ENCODE data around the gene CKMT1A.
"Not testable (repeated sequence)": the region's sequence is repeated elsewhere in the genome, so short reads cannot be mapped to it uniquely, and the experiment has no call there.

CKMT1A gene

DNA sequence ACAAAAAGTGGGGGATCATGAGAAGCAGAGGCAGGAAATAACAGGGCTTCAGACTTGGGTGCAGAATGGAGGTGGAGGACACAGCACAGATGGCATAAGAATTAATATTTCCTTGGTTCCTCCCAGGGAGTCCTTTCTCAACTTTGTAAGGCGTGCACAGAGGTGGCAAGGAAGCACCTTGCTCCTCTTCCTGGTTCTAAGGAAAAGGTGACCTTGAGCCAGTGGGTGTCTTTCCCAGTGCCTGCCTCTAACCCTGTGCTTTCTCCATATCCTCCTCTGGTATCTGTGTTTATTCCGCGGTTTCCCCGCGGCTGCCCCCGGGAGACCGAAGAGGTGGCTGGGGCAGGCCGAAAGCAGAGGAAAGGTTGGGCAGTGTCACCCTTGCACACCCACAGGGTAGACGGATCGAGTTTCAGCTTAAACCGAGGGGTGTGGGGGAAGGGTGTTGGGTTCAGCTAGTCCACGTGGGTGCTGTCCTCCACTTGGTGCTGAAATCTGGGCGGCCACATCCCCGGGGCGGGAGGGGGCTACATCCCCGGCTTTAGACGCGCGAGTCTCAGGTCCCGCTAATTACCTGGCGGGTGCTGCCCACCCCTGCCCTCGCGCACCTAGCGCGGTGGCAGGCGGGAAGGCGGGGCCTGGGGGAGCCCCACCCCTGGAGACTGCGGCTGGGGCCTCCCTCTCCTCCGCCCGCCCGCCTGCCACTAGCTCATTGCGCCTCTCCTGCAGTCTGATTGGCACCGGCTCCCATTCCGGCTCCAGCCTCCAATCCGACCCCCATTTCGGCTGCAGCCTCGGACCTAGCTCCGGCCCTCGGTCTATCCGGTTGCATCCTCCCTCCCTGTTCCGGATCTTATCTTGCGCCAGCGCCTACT lies at the start of gene CKMT1A:
CKMT1A (plus strand) TSS at position 712 of the 875 bp plus-strand sequence. CDS start 192 bp downstream, outside the sequence.
- not testable (repeated sequence) for DNase-seq (ENCODE audit: low spot score)

DNA sequence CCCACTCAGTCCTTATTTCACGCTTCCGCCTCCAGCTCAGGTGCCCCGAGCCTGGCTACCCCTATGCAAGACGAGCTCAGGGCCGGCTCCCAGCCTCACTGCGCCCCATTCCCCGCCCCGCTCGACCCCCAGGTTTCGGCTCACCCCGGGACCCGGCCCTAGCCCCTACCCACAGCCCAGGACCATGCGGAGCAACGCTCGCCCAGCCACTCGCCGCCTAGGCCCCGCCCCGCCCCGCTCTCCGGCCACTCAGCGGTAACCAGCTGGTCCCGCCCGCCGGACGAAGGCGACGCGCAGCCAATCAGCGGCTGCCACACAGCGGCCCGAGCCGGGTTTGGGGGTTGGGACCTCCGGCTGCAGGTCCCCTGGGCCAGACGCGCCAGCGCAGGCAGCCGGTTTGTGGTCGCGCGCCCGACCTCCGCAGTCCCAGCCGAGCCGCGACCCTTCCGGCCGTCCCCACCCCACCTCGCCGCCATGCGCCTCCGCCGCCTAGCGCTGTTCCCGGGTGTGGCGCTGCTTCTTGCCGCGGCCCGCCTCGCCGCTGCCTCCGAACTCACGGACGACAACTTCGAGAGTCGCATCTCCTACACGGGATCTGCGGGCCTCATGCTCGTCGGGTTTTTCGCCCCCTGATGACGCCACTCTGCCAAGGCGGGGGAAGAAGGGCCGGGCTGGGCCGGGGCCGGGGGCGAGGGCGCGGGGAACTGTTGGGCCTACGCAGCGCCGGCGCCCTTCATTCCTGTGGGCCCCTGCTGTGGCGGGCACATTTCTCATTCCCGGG lies 44.8 kb upstream of the CKMT1A start, which contains the start of gene CATSPER2:
CATSPER2 (minus strand) TSS at position 196 of the 781 bp plus-strand sequence. CDS start 783 bp downstream, outside the sequence.
- no peak for DNase-seq (ENCODE audit: low spot score)

DNA sequence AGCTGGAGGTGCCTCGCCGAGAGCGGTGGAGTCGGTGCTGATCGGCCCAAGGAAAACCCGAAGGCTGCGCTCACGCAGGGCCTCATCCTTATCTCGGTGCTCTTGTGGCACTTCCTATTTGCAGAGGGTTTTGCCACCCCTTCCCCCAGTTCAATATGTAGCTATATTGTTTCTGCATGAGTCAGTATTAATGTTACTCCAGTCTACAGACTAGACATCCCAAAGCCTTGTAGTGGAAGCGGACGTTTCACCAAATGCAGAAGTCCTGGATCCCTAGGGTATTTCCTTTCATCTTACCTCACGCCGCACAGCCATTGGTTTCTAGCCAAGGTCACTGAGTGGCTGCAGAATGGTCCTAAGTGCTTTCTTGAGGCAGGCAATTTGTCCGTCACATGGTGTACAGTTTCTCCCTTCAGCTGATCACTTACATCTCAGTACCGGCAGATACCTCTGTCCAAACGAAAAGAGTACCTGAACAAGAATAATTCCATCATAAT lies 44.2 kb upstream of the CKMT1A start:
- not testable (repeated sequence) for DNase-seq (ENCODE audit: low spot score)

DNA sequence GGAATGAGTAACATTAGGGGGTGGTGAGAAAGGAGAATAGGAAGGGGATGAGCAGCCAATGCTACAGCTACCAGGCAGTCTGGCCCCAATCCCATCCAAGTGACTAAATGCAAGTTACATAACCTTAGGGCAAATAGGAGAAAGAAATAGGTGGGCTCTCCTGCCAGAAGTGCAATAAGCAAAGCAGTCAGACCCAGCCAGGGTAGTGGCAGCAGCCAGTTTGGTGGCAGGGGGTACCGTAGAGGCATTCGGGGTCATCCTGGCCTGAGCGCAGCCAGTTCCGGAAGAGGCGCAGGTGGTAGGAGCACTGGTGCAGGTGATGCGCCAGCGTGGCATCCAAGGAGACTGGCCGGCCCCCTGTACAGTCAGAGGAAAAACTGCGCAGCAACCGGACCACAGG lies 33.9 kb upstream of the CKMT1A start:
- not testable (repeated sequence) for DNase-seq (ENCODE audit: low spot score)

DNA sequence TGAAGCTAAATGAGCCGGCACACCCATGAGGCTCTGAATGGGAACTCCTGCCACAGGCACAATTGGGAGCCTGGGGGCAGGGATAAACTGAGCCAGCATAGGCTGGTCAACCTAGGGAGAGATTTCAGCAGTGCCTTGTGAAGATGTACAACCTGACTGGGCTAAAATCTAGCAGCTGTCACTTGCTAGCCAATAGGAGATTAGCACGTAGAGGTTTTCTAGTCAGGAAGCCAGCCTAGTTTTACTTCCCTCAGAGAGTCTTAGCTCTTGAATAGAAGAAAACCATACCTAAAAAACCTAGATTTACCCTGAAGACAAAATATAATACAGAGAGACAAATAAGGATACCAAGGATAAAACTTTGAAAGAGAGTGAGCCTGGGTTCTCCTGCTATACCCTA lies 31.4 kb upstream of the CKMT1A start:
- not testable (repeated sequence) for DNase-seq (ENCODE audit: low spot score)

DNA sequence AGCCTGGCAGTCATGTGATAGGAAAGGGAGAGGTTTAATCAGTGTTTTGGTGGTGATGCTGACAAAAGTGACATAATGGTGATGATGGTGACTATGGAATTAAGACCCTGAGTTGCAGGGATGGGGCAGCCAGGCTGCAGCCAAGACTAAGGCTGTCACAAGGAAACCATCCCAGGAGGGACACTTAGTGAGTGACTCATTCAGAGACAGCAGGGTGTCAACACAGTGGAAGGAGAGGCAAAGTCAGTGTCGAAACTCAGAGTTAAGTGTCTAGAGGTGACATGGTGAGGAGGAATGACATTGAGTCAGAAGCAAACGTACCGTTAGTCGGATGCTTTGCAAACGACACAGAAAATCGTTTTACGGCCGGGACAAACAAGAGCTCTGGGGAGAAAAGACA lies 30.3 kb upstream of the CKMT1A start:
- DNase-seq (ENCODE audit: low spot score): not testable (repeated sequence)

DNA sequence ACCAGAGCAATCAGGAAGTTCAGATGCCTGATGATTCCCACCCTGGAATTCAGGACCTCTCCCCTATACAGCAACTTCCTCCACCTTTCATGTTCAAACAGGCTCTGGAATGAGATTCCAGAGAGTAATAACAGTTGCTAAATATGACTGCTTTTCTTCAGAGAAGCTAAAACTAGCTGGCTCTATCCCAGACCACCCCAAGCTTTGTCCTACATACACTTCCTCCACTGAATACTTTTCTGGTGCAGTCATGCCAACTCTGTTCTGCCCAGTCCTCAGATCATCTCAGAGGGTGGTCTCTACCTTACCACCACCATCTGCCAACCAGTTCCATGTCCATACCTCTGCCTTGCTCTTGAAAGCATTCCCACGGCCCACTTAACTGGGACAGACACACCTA lies 27.5 kb upstream of the CKMT1A start:
- DNase-seq (ENCODE audit: low spot score): not testable (repeated sequence)

DNA sequence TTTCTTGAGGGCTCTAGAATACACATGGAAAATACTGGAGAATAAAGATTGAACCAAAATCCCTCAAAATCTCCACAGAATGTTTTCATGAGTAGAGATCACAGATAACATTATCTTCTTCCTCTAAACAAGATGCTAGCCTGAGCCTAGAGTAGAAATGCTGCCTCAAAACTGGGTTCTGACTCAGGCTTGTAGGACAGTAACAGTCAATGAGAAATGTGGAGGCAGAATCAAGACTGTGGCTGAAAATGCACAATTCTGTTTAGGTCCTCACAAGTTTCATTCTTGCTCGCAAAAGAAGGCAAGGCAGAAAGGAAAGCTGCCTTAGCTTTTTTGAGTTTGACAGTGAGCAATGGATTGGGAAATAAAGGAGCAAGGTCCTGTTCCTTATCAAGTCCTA lies 19.5 kb upstream of the CKMT1A start:
- not testable (repeated sequence) for DNase-seq (ENCODE audit: low spot score)

DNA sequence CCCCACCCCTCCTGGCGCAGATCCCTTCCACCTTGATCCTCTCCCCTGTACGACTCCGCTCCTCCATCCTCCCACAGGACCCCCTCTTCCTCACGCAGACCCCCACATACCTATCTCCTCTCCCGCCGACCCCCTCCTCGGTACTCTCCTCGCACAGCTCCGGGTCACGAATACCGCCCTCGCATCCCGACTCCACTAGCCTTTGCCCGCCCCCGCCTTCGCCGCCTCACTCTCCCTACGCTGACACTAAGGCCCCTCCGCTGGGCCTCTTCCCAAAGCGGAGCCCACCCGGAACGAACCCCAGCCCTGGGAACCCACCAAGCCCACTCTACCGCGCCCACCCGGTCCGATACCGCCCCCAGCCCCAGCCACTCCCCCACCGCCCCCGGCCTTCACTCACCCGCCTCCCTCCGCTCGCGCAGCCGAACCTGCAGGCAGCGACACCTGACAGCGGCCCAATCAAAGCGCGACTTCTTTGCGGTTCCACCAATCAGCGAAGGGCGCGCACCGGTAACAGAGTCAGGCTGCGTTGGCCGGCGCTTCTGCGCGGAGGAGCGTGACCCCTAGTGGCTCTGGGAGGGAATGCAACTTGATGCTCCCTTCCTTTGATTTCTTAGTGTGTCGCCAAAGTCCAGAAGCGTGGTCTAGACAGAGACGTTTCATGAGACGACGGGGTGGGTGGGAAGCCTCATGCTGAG lies 3.9 kb upstream of the CKMT1A start:
- DNase-seq (ENCODE audit: low spot score): not testable (repeated sequence)

DNA sequence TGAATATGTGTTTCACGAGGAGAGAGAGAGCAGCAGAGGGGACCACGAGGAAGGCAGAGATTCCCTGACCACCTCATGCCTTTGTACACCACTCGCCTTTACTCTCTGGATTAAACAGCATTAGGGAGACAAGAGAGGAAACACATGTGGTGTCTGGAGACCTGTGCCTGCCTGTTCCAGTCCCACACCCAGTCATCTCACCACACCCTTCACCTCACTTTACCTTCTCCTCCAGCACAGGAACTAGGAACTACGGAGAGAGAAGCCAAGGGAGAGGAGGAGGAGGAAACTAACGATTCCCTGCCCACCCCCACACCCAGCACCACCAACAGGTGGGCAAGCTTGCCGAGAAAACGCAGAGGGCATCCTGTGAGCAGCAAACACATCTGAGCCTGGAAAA lies 980 bp upstream of the CKMT1A start:
- DNase-seq (ENCODE audit: low spot score): not testable (repeated sequence)

DNA sequence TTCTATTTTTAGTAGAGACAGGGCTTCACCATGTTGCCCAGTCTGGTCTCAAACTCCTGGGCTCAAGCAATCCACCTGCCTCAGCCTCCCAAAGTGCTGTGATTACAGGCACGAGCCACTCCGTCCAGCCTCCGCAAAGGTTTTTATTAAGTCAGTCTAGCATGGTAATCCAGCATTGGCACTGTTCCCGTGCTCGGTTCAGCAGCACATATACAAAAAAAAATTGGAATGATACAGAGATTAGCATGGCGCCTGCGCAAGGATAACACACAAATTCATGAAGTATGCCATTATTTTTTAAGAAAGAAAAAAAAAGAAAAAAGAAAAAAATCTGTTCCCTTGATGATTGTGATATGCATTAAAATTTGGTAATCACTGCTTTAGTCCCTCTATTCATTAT lies 8.5 kb downstream of the CKMT1A start:
- DNase-seq (ENCODE audit: low spot score): no peak

DNA sequence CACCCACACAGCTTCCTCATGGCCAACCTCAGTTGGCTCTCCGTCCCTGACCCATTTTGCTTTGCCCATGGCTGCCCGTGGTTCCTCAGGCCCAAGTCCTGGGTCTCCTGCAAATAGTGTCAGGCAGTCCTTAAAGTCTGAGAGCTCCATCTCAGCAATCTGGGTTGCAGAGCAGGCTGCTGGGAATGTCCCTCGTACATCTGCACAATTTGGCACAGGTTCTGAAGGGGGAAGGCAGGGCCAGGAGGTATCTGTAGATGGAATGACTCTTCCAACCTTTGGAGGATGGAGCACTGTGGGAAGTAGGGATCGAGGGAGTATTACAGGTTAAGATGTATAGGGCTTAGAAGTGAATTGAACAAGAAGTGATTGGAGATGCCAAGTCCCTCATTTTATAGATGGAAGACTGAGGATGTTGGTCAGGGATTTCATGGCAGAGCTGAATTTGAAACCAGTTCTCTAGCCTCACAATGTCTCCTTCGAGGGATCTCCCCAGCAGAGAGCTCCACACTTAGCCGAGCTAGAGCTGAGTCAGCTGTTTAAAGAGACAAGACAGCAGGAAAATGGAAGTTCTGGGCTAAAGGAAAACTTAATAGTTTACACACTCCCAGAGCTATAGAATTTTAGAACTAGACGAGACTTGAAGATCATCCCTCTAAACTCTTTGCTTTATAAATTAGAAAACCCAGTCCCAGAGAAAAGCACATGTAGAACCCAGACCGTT lies 9.2 kb downstream of the CKMT1A start:
- no peak for DNase-seq (ENCODE audit: low spot score)

DNA sequence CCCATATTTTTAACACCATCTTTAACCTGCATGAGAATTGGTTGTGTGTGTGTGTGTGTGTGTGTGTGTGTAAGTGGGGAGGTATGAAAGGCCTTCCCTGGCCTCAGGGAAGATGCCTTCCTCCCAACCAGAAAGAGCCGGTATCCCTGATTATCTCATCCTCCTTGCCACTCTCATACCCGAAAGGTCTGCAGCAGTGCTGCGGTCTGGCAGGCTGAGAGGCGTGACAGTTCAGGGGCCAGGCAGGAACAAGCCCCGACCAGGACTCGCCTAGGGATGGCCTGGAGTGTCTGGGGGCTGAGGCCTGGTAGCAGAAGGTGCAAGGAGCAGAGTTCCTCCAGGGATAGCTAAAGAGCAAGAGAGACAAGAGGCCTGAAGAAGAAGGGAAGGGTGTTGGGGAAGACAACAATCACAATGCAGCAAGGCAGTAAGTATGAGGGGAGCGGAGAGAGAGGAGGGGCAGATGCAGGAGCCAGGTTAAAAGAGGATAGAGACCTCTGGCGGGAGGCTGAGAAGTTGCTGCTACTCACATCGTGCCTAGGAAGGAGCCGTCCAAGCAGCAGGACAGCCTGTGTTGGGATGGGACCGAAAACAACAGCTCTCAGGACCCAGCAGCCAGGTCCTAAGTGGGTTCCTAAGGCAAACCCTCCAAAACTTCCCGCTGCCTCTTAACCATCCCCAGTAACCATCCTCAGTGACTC lies 16.9 kb downstream of the CKMT1A start:
- DNase-seq (ENCODE audit: low spot score): not testable (repeated sequence)

DNA sequence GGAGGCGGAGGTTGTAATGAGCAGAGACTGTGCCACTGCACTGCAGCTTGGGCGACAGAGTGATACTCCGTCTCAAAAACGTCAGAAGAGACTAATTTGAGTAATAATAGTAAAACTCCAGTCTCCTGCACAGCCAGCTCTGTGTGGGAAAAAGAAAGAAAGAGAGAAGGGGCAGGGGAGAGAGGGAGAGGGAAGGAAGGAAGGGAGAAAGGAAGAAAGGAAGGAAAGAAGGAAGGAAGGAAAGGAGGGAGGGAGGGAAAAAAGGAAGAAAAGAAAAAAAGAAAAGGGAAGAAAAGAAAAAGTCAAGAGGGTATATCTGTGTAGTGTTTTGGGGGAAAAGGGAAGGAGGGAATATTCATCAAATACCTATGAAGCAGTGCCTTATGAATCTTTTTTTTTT lies 29.5 kb downstream of the CKMT1A start:
- DNase-seq (ENCODE audit: low spot score): no peak

DNA sequence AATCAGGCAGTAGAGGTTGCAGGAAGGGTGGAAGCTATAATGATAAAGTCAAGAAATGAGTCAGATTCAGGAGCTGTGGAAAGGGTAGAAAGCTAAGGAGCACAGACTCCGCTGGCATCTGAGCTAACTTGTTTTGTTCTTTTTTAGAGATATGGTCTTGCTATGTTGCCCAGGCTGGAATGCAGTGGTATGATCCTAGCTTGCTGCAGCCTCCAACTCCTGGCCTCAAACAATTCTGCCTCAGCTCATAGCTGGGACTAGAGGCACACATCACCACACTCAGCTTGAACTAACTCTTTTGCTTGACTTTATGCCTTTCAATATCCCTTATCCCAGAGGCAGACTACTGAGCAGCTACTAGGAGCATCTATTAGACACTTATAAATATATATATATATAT lies 32.6 kb downstream of the CKMT1A start:
- not testable (repeated sequence) for DNase-seq (ENCODE audit: low spot score)

DNA sequence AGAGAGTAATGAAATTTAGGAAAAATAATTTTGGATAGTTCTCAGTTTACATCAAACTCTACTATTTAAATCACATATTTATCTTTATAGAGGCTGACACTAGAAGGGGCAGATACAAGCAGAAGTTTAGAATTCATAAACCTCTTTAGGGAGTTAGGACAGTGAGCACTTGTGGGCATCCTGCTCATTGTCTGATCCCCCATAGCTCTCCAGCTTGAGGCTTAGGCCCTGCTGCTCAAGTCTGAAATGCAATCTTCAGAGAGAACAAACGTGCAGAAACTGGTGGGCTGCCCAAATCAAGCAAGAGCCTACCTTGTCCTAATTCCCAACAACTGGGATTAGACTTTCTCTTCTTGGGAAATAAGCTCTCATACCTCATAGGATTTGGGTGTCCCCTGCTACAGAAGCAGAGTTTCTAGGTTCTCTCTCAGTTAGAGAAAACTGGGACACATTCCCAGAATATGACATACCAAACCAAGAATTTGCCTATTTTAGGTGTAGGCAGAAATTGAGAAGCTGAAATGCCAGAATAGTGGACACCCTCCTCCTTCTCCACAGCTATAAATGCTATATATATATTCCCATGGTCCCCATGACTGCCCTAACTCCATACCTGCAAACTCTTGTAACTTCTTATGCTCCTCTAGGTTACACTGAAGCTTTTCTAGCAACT lies 34.5 kb downstream of the CKMT1A start:
- not testable (repeated sequence) for DNase-seq (ENCODE audit: low spot score)

DNA sequence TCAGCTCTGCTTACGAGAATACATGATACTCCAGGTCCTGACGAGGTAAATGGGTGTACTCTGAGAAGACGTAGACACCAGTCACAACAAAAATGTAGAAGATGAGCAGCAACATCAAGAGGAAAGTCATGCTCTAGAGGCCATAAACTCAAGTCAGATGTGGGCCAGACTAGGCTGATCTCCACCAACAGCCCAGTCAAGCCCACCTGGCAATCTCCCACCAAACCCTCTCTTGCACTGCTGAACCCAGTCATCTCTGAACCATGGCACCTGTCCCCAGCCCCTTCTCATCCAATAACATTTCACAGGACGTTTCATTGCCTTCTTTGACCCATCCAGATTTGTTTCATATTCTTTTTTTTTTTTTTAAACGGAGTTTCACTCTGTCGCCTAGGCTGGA lies 41.8 kb downstream of the CKMT1A start:
- DNase-seq (ENCODE audit: low spot score): no peak

DNA sequence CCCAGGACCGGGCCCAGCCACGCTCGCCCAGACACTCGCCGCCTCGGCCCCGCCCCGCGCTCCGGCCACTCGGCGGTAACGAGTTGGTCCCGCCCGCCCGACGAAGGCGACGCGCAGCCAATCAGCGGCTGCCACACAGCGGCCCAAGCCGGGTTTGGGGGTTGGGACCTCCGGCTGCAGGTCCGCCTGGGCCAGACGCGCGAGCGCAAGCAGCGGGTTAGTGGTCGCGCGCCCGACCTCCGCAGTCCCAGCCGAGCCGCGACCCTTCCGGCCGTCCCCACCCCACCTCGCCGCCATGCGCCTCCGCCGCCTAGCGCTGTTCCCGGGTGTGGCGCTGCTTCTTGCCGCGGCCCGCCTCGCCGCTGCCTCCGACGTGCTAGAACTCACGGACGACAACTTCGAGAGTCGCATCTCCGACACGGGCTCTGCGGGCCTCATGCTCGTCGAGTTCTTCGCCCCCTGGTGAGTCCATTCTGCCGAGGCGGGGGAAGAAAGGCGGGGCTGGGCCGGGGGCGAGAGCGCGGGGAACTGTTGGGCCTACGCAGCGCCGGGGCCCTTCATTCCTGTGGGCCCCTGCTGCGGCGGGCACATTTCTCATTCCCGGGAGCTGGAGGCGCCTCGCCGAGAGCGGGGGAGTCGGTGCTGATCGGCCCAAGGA lies 52.7 kb downstream of the CKMT1A start, which contains the start of gene PDIA3:
PDIA3 (plus strand) TSS at position 194 of the 658 bp plus-strand sequence; CDS start at position 296, 102 bp downstream.
- DNase-seq (ENCODE audit: low spot score): peak; percentile 92

DNA sequence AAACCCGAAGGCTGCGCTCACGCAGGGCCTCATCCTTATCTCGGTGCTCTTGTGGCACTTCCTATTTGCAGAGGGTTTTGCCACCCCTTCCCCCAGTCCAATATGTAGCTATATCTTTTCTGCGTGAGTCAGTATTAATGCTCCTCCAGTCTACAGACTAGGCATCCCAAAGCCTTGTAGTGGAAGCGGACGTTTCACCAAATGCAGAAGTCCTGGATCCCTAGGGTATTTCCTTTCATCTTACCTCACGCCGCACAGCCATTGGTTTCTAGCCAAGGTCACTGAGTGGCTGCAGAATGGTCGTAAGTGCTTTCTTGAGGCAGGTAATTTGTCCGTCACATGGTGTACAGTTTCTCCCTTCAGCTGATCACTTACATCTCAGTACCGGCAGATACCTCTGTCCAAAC lies 53.2 kb downstream of the CKMT1A start:
- peak; percentile 63 for DNase-seq (ENCODE audit: low spot score)

All from NAMALWA (cell line).